Gastrocnemius medialis (tissue), 4 donors: ENCODE measurements around the gene HS6ST2.

ENCODE experiments used
- POLR2A ChIP-seq, 2 donors: fragments of 450-650 bp; IDR thresholded peaks; one replicate each; pipeline ENCODE4 v1.6.1; 2017; ENCODE audit warnings: antibody characterized with exemption in 2 of 2, mild to moderate bottlenecking in 2 of 2, moderate library complexity in 2 of 2
- TF ChIP-seq, protein P1 (sequence below), 5 experiments: fragments of 450-650 bp in 3 of 5; fragments of 200-600 bp in 2 of 5; sonication (generic) in 2 of 5; IDR thresholded peaks in 4 of 5; conservative IDR thresholded peaks in 1 of 5; 1 replicate in 4 of 5; 2 replicates in 1 of 5; pipeline ENCODE4 v1.5.1; 2016 to 2019; ENCODE audit warnings: antibody characterized with exemption in 5 of 5, mild to moderate bottlenecking in 3 of 5, moderate library complexity in 3 of 5

DNA sequence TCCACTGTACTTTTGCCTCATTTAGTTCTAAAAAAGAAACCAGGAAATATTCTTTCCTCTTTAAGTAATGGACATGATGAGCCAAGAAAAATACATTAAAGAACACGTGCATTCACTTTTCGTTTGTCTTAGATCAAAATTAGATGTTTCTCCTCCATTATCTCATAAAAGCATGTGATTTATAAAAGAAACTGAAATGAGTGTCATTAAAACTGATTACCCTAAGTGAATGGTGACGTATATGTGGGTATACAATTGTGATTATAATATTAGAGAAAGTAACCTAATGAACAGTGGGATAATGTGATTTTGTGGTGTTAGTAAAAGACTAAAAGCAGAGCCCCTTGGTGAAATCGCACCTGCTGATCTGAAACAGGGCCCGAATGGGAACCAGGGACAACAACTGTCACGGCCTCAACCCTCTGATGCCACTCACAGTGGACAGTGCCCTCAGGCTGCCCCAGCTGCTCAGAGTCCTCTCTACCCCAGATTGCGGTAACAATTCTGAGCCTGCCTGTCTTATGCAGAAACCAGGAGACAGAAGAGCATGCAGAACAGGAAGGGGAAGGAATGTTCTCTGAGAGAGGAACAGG is 25.7 kb upstream of the HS6ST2 start:
- TF ChIP-seq, protein P1, sequence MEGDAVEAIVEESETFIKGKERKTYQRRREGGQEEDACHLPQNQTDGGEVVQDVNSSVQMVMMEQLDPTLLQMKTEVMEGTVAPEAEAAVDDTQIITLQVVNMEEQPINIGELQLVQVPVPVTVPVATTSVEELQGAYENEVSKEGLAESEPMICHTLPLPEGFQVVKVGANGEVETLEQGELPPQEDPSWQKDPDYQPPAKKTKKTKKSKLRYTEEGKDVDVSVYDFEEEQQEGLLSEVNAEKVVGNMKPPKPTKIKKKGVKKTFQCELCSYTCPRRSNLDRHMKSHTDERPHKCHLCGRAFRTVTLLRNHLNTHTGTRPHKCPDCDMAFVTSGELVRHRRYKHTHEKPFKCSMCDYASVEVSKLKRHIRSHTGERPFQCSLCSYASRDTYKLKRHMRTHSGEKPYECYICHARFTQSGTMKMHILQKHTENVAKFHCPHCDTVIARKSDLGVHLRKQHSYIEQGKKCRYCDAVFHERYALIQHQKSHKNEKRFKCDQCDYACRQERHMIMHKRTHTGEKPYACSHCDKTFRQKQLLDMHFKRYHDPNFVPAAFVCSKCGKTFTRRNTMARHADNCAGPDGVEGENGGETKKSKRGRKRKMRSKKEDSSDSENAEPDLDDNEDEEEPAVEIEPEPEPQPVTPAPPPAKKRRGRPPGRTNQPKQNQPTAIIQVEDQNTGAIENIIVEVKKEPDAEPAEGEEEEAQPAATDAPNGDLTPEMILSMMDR (IDR thresholded peaks at IDR 0.05 in 4 of 5, conservative IDR thresholded peaks at IDR 0.05 in 1 of 5): no peak
- no peak for TF ChIP-seq POLR2A (IDR thresholded peaks at IDR 0.05)
